Daoy (cell line): ENCODE measurements around the gene VWA3B. TPM values are rescaled to one million over a fixed set of nuclear protein-coding genes. Genes with fewer than 3 reads are reported as not detected.

Experiments
- DNase-seq: peaks from one replicate; pipeline ENCODE4 v3.0.0-alpha.2; 2015; ENCODE audit warnings: low read depth
- total RNA-seq: library from RNA; depleted of rRNA; stranded (reverse); fragments of >200 nt; shearing (Covaris generic); gene quantifications from 2 replicates; pipeline ENCODE4 v1.2.3, GENCODE V29; 2014; rRNA removed

Gene VWA3B
- total RNA-seq, 1 experiment from 2014 or later: not detected

GRCh38 chr2:98335271-98335670, 248.3 kb downstream of the VWA3B start:
- no peak for DNase-seq

DNA sequence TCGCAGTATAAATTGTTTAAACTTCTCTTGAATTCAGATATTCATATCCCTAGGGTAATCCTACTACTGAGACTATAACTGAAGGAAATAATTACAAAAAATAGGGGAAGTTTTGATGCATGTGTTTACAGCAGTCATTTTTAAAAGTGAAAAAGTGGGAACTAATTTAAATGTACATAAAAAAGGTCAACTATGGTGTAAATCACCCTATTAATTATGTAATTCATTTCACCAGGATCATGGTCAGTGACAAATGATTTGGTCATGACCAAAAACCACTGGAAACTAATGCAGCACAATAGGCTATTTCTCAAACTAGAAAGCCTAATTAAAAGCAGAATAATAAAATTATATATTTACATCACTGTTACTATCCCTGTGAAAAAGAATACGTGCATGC, 254.3 kb downstream of the VWA3B start:
- no peak for DNase-seq

DNA sequence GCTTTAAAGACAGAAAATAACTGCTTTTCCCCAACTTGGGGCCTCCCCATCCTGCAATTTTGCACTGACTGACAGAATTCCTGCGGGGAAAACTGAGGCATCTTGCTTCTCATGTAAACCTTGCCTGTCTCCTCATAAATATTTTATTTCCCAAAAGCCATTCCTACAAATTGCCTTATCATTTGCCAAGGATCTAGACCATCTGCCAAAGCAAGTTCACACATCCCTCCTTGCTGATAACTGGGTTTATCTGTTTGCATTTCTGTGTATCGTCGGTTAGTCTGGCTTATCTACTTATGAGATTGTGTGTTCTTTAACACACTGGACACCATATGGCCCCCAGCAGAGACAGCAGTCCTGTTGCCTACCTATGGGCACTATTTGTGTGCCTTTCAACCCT, 256.3 kb downstream of the VWA3B start:
- DNase-seq: no peak

GRCh38 chr2:98346311-98347236, 259.6 kb downstream of the VWA3B start, which contains the start of gene CNGA3:
Gene CNGA3, plus strand, starts transcription at chr2:98346456. Its CDS starts 23,520 bp downstream, at chr2:98369976.
- peak; percentile 53 for DNase-seq

GRCh38 chr2:98347298-98348065, 260.5 kb downstream of the VWA3B start:
- DNase-seq: no peak

- no peak for DNase-seq
These were observed 261.1 kb downstream of the VWA3B start for GRCh38 chr2:98348066-98348561.

DNA sequence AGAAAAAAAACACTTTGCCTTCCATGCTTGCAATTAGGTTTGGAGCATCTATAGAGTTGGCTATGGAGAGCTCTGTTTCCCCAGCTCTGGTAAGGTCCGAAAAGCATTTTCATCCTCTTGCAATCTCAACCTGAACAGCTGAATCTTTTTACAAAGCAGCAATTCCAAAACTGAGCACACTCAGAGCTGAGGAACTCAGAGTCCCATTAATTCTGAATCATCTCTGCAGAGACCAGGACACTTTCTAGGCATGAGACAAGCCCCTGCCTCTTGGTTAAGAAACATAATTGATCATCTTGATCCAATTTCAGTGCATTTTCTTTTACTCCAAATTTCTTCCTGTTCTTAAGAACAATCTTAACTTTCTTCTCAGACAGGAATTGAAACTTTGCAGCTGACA, 263.4 kb downstream of the VWA3B start:
- no peak for DNase-seq

DNA sequence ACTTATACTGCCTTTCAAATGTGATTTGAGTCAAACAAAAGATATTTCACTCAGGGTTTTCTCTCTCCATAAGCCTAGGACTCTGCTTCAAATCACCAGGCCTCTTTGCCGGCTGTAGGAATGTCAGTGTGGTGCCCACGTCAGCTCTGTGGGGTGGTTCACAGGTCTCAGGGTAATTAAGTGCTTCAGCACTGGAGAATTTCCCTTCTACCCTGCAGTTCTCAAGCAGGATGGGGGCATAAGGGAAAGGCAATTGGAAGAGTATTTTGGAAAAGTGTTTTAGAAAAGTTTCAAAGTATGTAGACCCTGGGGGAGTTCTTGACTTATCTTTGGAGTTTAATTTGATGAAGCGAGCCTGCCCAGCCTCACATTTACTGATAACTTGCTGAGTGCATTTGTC, 268.9 kb downstream of the VWA3B start:
- DNase-seq: peak; percentile 38

DNA sequence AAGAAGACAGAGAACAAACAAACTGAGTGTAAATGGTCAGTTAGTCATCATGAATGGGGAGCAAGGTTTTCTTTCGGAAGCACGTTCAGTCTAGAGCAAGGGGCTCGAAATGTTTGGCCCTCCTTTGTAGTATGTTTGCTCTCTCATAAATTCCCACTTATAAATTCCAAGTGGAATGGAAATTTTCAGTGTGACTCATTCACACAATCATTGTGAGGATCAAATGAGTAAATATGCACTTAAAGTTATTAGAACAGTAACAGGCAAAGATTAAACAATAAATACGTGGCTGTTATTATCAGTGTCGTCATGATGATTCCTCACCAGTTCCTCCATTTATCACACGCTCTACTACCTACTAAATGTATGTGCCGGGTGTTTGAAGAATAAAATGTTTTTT, 269.8 kb downstream of the VWA3B start:
- no peak for DNase-seq

GRCh38 chr2:98357849-98358248, 270.9 kb downstream of the VWA3B start:
- peak; percentile 36 for DNase-seq

GRCh38 chr2:98359986-98360385, 273.0 kb downstream of the VWA3B start:
- DNase-seq: no peak

Other genes with a start within 250 kb of the VWA3B start
- 5.7 and 10.5 TPM in 2 replicates for gene TMEM131, start 91.2 kb upstream of the VWA3B start, total RNA-seq